ENCODE measurements around the gene GMEB2. TPM values are rescaled to one million over a fixed set of nuclear protein-coding genes. Genes with fewer than 3 reads are reported as not detected.
"Not testable (repeated sequence)": the region's sequence is repeated elsewhere in the genome, so short reads cannot be mapped to it uniquely, and the experiment has no call there.

The GMEB2 gene
- total RNA-seq, 3 donors from 2014 or later = 6.6 to 11.0 (median 10.2) TPM

GRCh38 chr20:63635431-63636141 lies 8.7 kb upstream of the GMEB2 start:
- intact Hi-C loops (cut with DNase I; ENCODE audit: low total_unique reads) = loop anchor here (10.0 kb wide), 1 partner anchor 101 kb away; the partner anchor contains the start of gene PTK6
- H3K27ac ChIP-seq = peak overlapping the region in 1 of 2 donors; percentile 38
- no peaks in the 10 kb centered on the region for H3K27me3 ChIP-seq
- TF ChIP-seq CTCF (IDR thresholded peaks at IDR 0.05) (no peak), POLR2A (IDR thresholded peaks at IDR 0.05) (no peak), POLR2AphosphoS5 (IDR thresholded peaks at IDR 0.05) (no peak)
- H3K4me3 ChIP-seq = no peak overlapping the region
- no peaks in the 10 kb centered on the region for H3K36me3 ChIP-seq
- H3K9me3 ChIP-seq = no peaks in the 10 kb centered on the region
- no peaks in the 10 kb centered on the region for H3K4me1 ChIP-seq
- DNase-seq (ENCODE audit: low spot score in 2 of 2) = no peak

DNA sequence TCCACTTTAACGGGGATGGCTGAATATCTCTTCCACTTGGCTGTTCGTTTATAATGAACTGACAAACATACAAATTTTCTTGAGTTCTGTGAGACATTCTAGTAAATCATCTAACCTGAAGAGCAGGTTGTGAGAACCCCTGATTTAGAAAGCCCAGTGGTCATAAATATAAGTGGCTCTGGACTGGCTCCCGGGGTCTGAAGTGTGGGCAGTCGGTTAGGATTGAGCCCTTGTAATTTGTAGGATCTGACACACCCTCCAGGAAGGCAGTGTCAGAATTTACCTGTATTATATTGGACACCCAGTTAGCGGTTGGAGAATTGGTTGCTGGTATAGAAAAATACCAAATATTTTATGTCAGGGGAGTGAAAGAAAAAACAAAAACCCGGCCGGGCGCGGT lies 6.8 kb upstream of the GMEB2 start:
- intact Hi-C loops (cut with DNase I; ENCODE audit: low total_unique reads) = loop anchor here (10.0 kb wide), 1 partner anchor 99 kb away; the partner anchor contains the start of gene PTK6
- no peaks in the 10 kb centered on the region for H3K27me3 ChIP-seq
- no peak overlapping the region for H3K4me3 ChIP-seq
- H3K27ac ChIP-seq = no peak overlapping the region
- H3K36me3 ChIP-seq = no peaks in the 10 kb centered on the region
- no peak for DNase-seq (ENCODE audit: low spot score in 2 of 2)
- TF ChIP-seq CTCF (IDR thresholded peaks at IDR 0.05) = no peak
- TF ChIP-seq POLR2A (IDR thresholded peaks at IDR 0.05) = no peak
- TF ChIP-seq POLR2AphosphoS5 (IDR thresholded peaks at IDR 0.05) = no peak
- H3K4me1 ChIP-seq = no peaks in the 10 kb centered on the region
- no peaks in the 10 kb centered on the region for H3K9me3 ChIP-seq

DNA sequence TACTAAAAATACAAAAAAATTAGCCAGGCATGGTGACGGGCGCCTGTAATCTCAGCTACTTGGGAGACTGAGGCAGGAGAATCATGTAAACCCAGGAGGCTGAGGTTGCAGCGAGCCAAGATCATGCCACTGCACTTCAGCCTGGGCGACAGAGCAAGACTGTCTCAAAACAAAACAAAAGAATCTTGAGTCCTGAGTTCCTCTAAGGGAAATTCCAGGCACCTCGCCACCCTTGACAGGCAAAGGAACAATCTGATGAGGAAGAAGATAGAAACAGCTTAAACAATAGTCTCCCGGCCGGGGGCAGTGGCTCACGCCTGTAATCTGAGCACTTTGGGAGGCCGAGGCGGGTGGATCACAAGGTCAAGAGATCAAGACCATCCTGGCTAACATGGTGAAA lies 4.5 kb upstream of the GMEB2 start:
- not testable (repeated sequence) for H3K4me3 ChIP-seq; H3K27ac ChIP-seq; H3K27me3 ChIP-seq; H3K9me3 ChIP-seq; H3K36me3 ChIP-seq; DNase-seq (ENCODE audit: low spot score in 2 of 2); H3K4me1 ChIP-seq
- intact Hi-C loops (cut with DNase I; ENCODE audit: low total_unique reads) = loop anchor here (10.0 kb wide), 1 partner anchor 97 kb away; the partner anchor contains the start of gene PTK6

- H3K36me3 ChIP-seq; DNase-seq (ENCODE audit: low spot score in 2 of 2); H3K27ac ChIP-seq; H3K27me3 ChIP-seq; H3K4me1 ChIP-seq; H3K9me3 ChIP-seq; H3K4me3 ChIP-seq: not testable (repeated sequence)
- intact Hi-C loops (cut with DNase I; ENCODE audit: low total_unique reads) = loop anchor here (10.0 kb wide), 1 partner anchor 96 kb away; the partner anchor contains the start of gene PTK6
Observed at GRCh38 chr20:63630956-63631355, 4.1 kb upstream of the GMEB2 start.

- Histone ChIP-seq H3K27ac (peak overlapping the region; percentile 95 to 98), H3K4me3 (peak overlapping the region; percentile 89 to 98 (median 90)), H3K9me3 (no peaks in the 10 kb centered on the region), H3K36me3 (no peaks in the 10 kb centered on the region), H3K27me3 (no peaks in the 10 kb centered on the region), H3K4me1 (no peaks in the 10 kb centered on the region)
- peak in 1 of 2 donors; percentile 52 for DNase-seq (ENCODE audit: low spot score in 2 of 2)
- intact Hi-C loops (cut with DNase I; ENCODE audit: low total_unique reads) = no loop called here
- TF ChIP-seq POLR2AphosphoS5 (IDR thresholded peaks at IDR 0.05) (peak; percentile 46 to 56 (median 47)), CTCF (IDR thresholded peaks at IDR 0.05) (no peak)
Observed at GRCh38 chr20:63628246-63628975, 1.5 kb upstream of the GMEB2 start.

GRCh38 chr20:63627751-63628245 lies 897 bp upstream of the GMEB2 start:
- DNase-seq (ENCODE audit: low spot score in 2 of 2) = no peak
- H3K9me3 ChIP-seq = no peaks in the 10 kb centered on the region
- peak overlapping the region; percentile 89 to 98 (median 90) for H3K4me3 ChIP-seq
- no peaks in the 10 kb centered on the region for H3K36me3 ChIP-seq
- no peaks in the 10 kb centered on the region for H3K27me3 ChIP-seq
- TF ChIP-seq POLR2AphosphoS5 (IDR thresholded peaks at IDR 0.05) = no peak
- TF ChIP-seq POLR2A (IDR thresholded peaks at IDR 0.05) = no peak
- intact Hi-C loops (cut with DNase I; ENCODE audit: low total_unique reads) = no loop called here
- H3K4me1 ChIP-seq = no peaks in the 10 kb centered on the region
- peak overlapping the region; percentile 95 to 98 for H3K27ac ChIP-seq
